Measurements from ENCODE around the gene ZFC3H1.

DNA sequence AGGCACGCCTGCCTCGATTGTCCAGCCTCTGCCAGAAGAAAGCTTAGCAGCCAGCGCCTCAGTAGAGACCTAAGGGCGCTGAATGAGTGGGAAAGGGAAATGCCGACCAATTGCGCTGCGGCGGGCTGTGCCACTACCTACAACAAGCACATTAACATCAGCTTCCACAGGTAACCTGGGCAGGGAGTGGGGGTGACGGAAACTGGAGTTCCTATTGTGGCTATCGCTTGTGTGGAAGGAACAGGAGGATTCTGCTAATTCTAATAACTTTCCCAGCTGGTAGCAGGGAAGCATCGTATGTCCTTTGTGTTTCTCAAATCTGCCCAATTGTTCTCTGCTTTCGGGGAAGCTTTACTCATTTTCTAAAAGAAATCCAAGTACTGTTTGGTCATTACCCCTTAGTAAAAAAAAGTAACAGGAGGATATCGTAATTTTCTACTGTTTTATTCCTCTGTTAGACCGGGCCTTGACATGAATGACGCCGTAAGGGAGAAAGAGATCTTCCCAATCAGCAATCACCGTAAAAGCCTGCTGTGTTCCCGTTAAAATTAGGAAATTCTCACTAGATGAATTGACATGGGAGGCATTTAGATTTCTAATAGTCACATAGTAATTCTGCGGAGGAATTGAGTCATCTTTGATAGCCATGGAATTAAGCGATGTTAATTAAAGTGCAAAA is 902 bp upstream of the ZFC3H1 start:
- TF ChIP-seq POLR2A (IDR thresholded peaks at IDR 0.05; ENCODE audit: extremely low read depth, insufficient read length): no peak
- TF ChIP-seq, protein P1, sequence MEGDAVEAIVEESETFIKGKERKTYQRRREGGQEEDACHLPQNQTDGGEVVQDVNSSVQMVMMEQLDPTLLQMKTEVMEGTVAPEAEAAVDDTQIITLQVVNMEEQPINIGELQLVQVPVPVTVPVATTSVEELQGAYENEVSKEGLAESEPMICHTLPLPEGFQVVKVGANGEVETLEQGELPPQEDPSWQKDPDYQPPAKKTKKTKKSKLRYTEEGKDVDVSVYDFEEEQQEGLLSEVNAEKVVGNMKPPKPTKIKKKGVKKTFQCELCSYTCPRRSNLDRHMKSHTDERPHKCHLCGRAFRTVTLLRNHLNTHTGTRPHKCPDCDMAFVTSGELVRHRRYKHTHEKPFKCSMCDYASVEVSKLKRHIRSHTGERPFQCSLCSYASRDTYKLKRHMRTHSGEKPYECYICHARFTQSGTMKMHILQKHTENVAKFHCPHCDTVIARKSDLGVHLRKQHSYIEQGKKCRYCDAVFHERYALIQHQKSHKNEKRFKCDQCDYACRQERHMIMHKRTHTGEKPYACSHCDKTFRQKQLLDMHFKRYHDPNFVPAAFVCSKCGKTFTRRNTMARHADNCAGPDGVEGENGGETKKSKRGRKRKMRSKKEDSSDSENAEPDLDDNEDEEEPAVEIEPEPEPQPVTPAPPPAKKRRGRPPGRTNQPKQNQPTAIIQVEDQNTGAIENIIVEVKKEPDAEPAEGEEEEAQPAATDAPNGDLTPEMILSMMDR (IDR thresholded peaks at IDR 0.05; ENCODE audit: low read depth, low read length): no peak
- TF ChIP-seq MYC (IDR thresholded peaks at IDR 0.05; ENCODE audit: low read depth, low read length): no peak
- TF ChIP-seq, protein P2, sequence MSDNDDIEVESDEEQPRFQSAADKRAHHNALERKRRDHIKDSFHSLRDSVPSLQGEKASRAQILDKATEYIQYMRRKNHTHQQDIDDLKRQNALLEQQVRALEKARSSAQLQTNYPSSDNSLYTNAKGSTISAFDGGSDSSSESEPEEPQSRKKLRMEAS (IDR thresholded peaks at IDR 0.05; ENCODE audit: low read depth, low read length): no peak
